Left lung (tissue), 10 donors: Measurements from ENCODE around the gene LAMA4. TPM values are rescaled to one million over a fixed set of nuclear protein-coding genes. Genes with fewer than 3 reads are reported as not detected.

Experiments
- ATAC-seq: fragments of 200-7000 bp; cut with Tn5 transposase; one replicate; pipeline ENCODE4 v1.9.1; 2020; ENCODE audit warnings: moderate library complexity
- DNase-seq, 4 donors: peaks; one replicate each; pipeline ENCODE4 v3.0.0-alpha.2; 2013 to 2020
- H3K27ac ChIP-seq, 2 donors: fragments of 200-600 bp; sonication (generic) in 1 of 2; one replicate each; pipeline versions ENCODE4 v1.5.0 to v1.8.0; 2020 to 2021
- H3K27me3 ChIP-seq, 2 donors: fragments of 200-600 bp; sonication (generic) in 1 of 2; one replicate each; pipeline versions ENCODE4 v1.5.0 to v1.8.0; 2020 to 2021
- H3K36me3 ChIP-seq, 2 donors: fragments of 200-600 bp; sonication (generic) in 1 of 2; one replicate each; pipeline versions ENCODE4 v1.5.0 to v1.8.0; 2020 to 2021
- H3K4me1 ChIP-seq, 2 donors: fragments of 200-600 bp; one replicate each; pipeline ENCODE4 v1.8.0; 2021
- H3K4me3 ChIP-seq, 2 donors: fragments of 200-600 bp; sonication (generic) in 1 of 2; one replicate each; pipeline versions ENCODE4 v1.5.0 to v1.8.0; 2020 to 2021; ENCODE audit warnings: mild to moderate bottlenecking in 1 of 2
- H3K9me3 ChIP-seq, 2 donors: fragments of 200-600 bp; sonication (generic) in 1 of 2; one replicate each; pipeline versions ENCODE4 v1.5.0 to v1.8.0; 2020 to 2021
- intact Hi-C, 2 donors: fragments of 100-400 bp; cut with DNase I; formaldehyde crosslinking; loops; one replicate each; pipeline versions ENCODE4 v1.11.2 to v1.14.2; 2022
- polyA plus RNA-seq, 6 donors: library from polyadenylated mRNA; unstranded; fragments of 120-200 nt; gene quantifications; one replicate each; pipeline ENCODE4 v1.2.1, GENCODE V29; 2013; ENCODE audit not compliant: insufficient read length in 6 of 6
- total RNA-seq, 2 donors: library from RNA; stranded (reverse); fragmentation: NEBNext Ultra II Directional; extraction: Animal tissue kit (Norgen Biotek cat#: 25700); gene quantifications; one replicate each; pipeline ENCODE4 v1.2.1, GENCODE V29; 2021
- TF ChIP-seq, protein P1 (sequence below), 2 donors: fragments of 200-600 bp; sonication (generic) in 1 of 2; IDR thresholded peaks; one replicate each; pipeline versions ENCODE4 v1.5.0 to v1.8.0; 2021; ENCODE audit warnings: antibody characterized with exemption in 2 of 2
- donor health status: DM: no; HTN: yes; CAD: no.
- donor health status: DM: no; HTN: no; CAD: no.

The LAMA4 gene
- total and polyA plus RNA-seq, 8 donors = 87.5 to 258 (median 216) TPM

DNA sequence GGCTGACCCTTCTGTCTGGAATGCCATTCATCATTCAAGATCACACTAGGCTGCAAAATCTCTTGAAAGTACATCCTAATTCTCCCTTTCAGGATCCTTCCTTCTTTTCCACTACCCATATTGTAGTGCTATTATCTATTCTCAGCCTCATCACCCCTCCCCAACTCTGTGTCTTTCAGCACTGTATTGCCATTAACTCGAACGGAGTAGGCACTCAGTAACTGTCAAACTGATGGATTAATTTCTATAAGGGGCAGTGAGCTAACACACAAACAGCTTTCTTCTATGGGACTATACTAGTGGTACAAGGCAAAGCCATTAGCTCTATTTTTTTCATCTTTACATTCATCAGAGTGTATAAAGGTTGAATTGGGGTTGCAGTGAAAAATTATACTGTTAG, 46.6 kb downstream of the LAMA4 start:
- intact Hi-C loops = no loop called here
- ATAC-seq (no peak), DNase-seq (no peak)
- H3K9me3 ChIP-seq = no peaks in the 10 kb centered on the region
- H3K4me3 ChIP-seq = no peak overlapping the region
- H3K27me3 ChIP-seq = no peaks in the 10 kb centered on the region
- H3K27ac ChIP-seq = no peak overlapping the region
- peaks cover 0 to 6% of the 10 kb centered on the region in 2 donors for H3K4me1 ChIP-seq
- no peaks in the 10 kb centered on the region for H3K36me3 ChIP-seq
- TF ChIP-seq, protein P1, sequence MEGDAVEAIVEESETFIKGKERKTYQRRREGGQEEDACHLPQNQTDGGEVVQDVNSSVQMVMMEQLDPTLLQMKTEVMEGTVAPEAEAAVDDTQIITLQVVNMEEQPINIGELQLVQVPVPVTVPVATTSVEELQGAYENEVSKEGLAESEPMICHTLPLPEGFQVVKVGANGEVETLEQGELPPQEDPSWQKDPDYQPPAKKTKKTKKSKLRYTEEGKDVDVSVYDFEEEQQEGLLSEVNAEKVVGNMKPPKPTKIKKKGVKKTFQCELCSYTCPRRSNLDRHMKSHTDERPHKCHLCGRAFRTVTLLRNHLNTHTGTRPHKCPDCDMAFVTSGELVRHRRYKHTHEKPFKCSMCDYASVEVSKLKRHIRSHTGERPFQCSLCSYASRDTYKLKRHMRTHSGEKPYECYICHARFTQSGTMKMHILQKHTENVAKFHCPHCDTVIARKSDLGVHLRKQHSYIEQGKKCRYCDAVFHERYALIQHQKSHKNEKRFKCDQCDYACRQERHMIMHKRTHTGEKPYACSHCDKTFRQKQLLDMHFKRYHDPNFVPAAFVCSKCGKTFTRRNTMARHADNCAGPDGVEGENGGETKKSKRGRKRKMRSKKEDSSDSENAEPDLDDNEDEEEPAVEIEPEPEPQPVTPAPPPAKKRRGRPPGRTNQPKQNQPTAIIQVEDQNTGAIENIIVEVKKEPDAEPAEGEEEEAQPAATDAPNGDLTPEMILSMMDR (IDR thresholded peaks at IDR 0.05) = no peak

DNA sequence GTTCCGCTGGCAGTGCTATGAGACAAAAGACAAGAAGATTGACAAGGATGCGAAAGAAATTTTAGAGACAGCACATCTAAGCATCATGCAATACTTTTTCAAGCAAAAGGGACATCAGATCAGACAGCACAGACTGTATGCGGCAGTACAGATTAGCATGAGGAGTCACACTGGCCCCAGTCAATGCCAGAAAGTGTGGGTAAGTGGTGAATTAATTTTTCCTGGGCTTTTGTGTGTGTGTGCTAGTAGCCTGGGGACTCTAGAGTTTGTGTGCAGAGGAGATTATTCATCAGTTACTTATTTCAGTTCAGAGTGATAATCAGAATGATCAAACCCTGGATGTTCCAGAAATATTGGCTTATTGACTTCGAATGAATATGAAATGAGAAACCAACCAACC, 47.2 kb downstream of the LAMA4 start:
- Histone ChIP-seq H3K27ac (no peak overlapping the region), H3K4me1 (peaks cover 0 to 6% of the 10 kb centered on the region in 2 donors), H3K36me3 (no peaks in the 10 kb centered on the region), H3K27me3 (no peaks in the 10 kb centered on the region), H3K9me3 (no peaks in the 10 kb centered on the region), H3K4me3 (no peak overlapping the region)
- intact Hi-C loops = no loop called here
- TF ChIP-seq, protein P1 (IDR thresholded peaks at IDR 0.05) = no peak
- no peak for DNase-seq
- no peak for ATAC-seq

DNA sequence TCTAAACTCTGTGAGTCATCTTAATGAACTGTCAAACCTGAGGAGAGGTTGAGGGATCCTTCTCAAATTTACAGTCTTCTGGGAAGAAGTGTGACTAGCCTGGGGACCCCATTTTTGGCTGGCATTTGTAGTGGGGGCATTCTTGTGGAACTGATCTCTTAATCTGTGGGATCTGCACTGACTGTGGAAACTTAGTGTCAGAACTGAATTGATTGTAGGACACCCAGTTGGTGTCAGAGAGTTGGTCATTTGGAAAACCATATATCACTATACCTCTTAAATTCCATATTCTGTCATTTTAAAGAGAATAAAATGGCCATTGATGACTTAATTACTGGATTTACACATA, 48.3 kb downstream of the LAMA4 start:
- Histone ChIP-seq H3K27me3 (no peaks in the 10 kb centered on the region), H3K9me3 (no peaks in the 10 kb centered on the region), H3K4me1 (peaks cover 0 to 6% of the 10 kb centered on the region in 2 donors), H3K36me3 (no peaks in the 10 kb centered on the region), H3K4me3 (no peak overlapping the region), H3K27ac (no peak overlapping the region)
- intact Hi-C loops = no loop called here
- TF ChIP-seq, protein P1 (IDR thresholded peaks at IDR 0.05) = no peak
- ATAC-seq = no peak
- no peak for DNase-seq

DNA sequence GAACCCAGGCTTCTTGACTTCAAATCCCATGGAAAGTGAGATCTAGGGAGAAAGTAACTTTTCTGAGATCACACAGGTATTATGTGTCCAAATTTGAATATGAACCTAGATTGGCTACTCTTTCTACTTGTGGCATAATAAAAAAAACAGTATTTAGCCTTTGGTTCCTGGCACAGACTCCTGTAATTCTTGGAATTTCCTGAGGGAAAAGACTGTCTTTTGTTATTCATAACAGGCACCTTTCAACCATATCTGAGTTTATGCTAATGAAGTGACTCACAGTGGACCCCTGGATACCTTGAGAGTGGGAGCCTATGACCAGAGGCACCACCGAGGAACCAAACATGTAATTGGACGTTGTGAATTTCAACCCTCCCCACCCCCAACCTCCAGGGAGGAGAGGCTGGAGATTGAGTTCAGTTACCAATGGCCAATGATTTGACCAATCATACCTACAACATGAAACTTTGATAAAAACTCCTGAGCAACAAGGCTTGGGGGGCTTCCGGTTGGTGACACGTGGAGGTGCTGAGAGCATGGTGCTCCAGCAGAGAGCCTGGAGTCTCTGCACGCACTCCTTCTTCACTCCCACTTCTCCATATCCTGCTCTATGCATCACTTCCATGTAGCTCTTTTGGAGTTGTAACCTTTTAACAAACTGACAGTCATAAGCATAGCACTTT, 48.8 kb downstream of the LAMA4 start:
- Histone ChIP-seq H3K9me3 (no peaks in the 10 kb centered on the region), H3K4me3 (no peak overlapping the region), H3K27ac (no peak overlapping the region), H3K4me1 (peaks cover 0 to 6% of the 10 kb centered on the region in 2 donors), H3K36me3 (no peaks in the 10 kb centered on the region), H3K27me3 (no peaks in the 10 kb centered on the region)
- DNase-seq (no peak), ATAC-seq (no peak)
- TF ChIP-seq, protein P1 (IDR thresholded peaks at IDR 0.05) = no peak
- intact Hi-C loops = no loop called here

DNA sequence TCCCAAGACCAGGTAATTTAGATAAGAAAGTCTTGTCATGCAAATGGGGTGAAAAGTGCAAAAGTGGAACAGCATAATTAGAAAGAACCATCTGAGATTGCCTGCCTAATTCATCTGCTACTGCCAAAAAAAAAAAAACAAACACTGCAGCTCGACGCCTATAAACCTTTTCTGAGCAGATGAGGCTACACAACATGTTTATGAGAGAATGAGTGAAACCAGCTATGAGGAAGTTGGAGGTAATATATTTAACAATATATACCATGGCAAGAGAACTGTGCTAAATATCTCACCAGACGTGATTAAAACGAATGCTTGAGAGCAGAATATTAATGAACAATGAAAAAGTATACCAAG, 50.0 kb downstream of the LAMA4 start:
- DNase-seq (no peak), ATAC-seq (no peak)
- no peaks in the 10 kb centered on the region for H3K27me3 ChIP-seq
- H3K36me3 ChIP-seq = no peaks in the 10 kb centered on the region
- H3K27ac ChIP-seq = no peak overlapping the region
- no peaks in the 10 kb centered on the region for H3K9me3 ChIP-seq
- intact Hi-C loops = no loop called here
- no peak overlapping the region for H3K4me3 ChIP-seq
- TF ChIP-seq, protein P1 (IDR thresholded peaks at IDR 0.05) = no peak
- peaks cover 0 to 6% of the 10 kb centered on the region in 2 donors for H3K4me1 ChIP-seq
